A673 (cell line): ENCODE measurements around the gene NLRP1. TPM values are rescaled to one million over a fixed set of nuclear protein-coding genes. Genes with fewer than 3 reads are reported as not detected.

Source experiments
- BruUV-seq: library from RNA; stranded (reverse); fragments of 400-500 nt; replicated peaks from 2 replicates; lab custom pipeline; 2021; lab: Mats Ljungman, UMichigan
- CTCF ChIA-PET: fragments of 300-600 bp; sonication (Branson Sonifier 250); formaldehyde crosslinking; loops from one replicate; lab custom pipeline; 2022; ENCODE audit warnings: antibody characterized with exemption; lab: Charles Lee
- POLR2A ChIA-PET: fragments of 300-600 bp; sonication (Branson Sonifier 250); formaldehyde crosslinking; loops from one replicate; lab custom pipeline; 2022; ENCODE audit warnings: antibody characterized with exemption; ENCODE audit not compliant: low non-redundant PET; lab: Charles Lee
- DNase-seq: peaks from one replicate; pipeline ENCODE4 v3.0.0-alpha.2; 2015; ENCODE audit warnings: low spot score
- H3K27ac ChIP-seq: fragments of 200-600 bp; sonication (generic); 2 replicates; pipeline ENCODE4 v1.5.1; 2016; ENCODE audit warnings: mixed run types, low read depth, mild to moderate bottlenecking, mixed read lengths, antibody characterized with exemption, low read length; ENCODE audit not compliant: poor library complexity, severe bottlenecking
- H3K27me3 ChIP-seq: fragments of 200-600 bp; sonication (generic); replicated peaks from 2 replicates; pipeline ENCODE4 v1.6.1; 2017; ENCODE audit warnings: mixed run types, low read depth, mild to moderate bottlenecking, mixed read lengths, antibody characterized with exemption, low read length; ENCODE audit not compliant: insufficient read depth, poor library complexity
- H3K36me3 ChIP-seq: fragments of 200-600 bp; sonication (generic); 2 replicates; pipeline ENCODE4 v1.6.1; 2016; ENCODE audit warnings: mixed run types, mild to moderate bottlenecking, mixed read lengths, antibody characterized with exemption, low read length; ENCODE audit not compliant: insufficient read depth, poor library complexity, severe bottlenecking
- H3K4me1 ChIP-seq: fragments of 200-600 bp; sonication (generic); 2 replicates; pipeline ENCODE4 v1.6.1; 2017; ENCODE audit warnings: mixed run types, mild to moderate bottlenecking, mixed read lengths, antibody characterized with exemption, low read length; ENCODE audit not compliant: insufficient read depth, poor library complexity, severe bottlenecking
- H3K4me3 ChIP-seq: fragments of 200-600 bp; sonication (generic); 2 replicates; pipeline ENCODE4 v1.5.1; 2016; ENCODE audit warnings: low read depth, mixed run types, mild to moderate bottlenecking, mixed read lengths, low read length; ENCODE audit not compliant: poor library complexity, severe bottlenecking
- H3K9me3 ChIP-seq: fragments of 200-600 bp; sonication (generic); 2 replicates; pipeline ENCODE4 v1.6.1; 2016; ENCODE audit warnings: mixed run types, low read depth, mild to moderate bottlenecking, mixed read lengths, antibody characterized with exemption, low read length; ENCODE audit not compliant: poor library complexity, severe bottlenecking
- CTCF ChIP-seq: fragments of 300-800, 200-600 bp; sonication (generic); conservative IDR thresholded peaks from 2 replicates; pipeline ENCODE4 v1.5.1; 2017; ENCODE audit warnings: low read depth, mild to moderate bottlenecking, antibody characterized with exemption, low read length, moderate library complexity, mixed read lengths
- EZH2 ChIP-seq: fragments of 200-600 bp; sonication (generic); IDR thresholded peaks from 2 replicates; pipeline ENCODE4 v1.6.1; 2017; ENCODE audit warnings: borderline replicate concordance, low read depth, mild to moderate bottlenecking, mixed read lengths, antibody characterized with exemption, low read length; ENCODE audit not compliant: poor library complexity, severe bottlenecking
- intact Hi-C: fragments of 100-400 bp; cut with micrococcal nuclease; formaldehyde crosslinking; loops from one replicate; pipeline ENCODE4 v1.10.0; 2022; ENCODE audit not compliant: unreplicated experiment
- total RNA-seq: library from RNA; stranded (reverse); gene quantifications from 2 replicates; pipeline ENCODE4 v1.2.3, GENCODE V29; 2021

The NLRP1 gene
- total RNA-seq, 1 experiment from 2014 or later, result 5.2 TPM

DNA sequence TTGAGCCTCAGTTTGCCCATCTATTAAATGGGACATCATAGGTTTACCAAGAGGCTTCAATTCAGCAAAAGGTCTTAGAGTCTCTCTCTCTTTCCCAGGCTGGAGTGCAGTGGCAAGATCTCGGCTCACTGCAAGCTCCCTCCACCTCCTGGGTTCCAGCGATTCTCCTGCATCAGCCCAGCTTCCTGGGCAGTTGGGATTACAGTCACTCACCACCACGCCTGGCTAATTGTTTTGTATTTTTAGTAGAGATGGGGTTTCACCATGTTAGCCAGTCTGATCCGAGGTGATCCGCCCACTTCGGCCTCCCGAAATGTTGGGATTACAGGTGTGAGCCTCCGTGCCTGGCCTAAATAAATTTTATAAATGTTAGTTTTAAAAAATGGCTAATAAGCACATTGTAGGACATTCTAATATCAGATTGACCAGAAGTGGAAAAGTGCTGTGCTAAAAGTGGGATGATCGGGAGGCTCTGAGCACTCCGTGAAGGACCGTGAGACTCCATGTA is 1.0 kb upstream of the NLRP1 start:
- intact Hi-C loops, result loop anchor here (5.0 kb wide), 2 partner anchors 692 to 852 kb away; partner anchors contain the start of gene AIPL1
- no peak overlapping the region for H3K27ac ChIP-seq
- H3K9me3 ChIP-seq, result no peaks in the 10 kb centered on the region
- ChIA-PET POLR2A (no interaction called here), CTCF (interaction anchor here (0.6 to 0.7 kb wide), 2 partner anchors 32 to 840 kb away, joined by 3 read pairs; no protein-coding TSS in a partner anchor)
- TF ChIP-seq EZH2 (no peak), CTCF (no peak)
- no TSS peak for BruUV-seq
- no peak overlapping the region for H3K4me3 ChIP-seq
- DNase-seq, result no peak
- H3K27me3 ChIP-seq, result peaks cover 4% of the 10 kb centered on the region
- no peaks in the 10 kb centered on the region for H3K36me3 ChIP-seq
- no peaks in the 10 kb centered on the region for H3K4me1 ChIP-seq

DNA sequence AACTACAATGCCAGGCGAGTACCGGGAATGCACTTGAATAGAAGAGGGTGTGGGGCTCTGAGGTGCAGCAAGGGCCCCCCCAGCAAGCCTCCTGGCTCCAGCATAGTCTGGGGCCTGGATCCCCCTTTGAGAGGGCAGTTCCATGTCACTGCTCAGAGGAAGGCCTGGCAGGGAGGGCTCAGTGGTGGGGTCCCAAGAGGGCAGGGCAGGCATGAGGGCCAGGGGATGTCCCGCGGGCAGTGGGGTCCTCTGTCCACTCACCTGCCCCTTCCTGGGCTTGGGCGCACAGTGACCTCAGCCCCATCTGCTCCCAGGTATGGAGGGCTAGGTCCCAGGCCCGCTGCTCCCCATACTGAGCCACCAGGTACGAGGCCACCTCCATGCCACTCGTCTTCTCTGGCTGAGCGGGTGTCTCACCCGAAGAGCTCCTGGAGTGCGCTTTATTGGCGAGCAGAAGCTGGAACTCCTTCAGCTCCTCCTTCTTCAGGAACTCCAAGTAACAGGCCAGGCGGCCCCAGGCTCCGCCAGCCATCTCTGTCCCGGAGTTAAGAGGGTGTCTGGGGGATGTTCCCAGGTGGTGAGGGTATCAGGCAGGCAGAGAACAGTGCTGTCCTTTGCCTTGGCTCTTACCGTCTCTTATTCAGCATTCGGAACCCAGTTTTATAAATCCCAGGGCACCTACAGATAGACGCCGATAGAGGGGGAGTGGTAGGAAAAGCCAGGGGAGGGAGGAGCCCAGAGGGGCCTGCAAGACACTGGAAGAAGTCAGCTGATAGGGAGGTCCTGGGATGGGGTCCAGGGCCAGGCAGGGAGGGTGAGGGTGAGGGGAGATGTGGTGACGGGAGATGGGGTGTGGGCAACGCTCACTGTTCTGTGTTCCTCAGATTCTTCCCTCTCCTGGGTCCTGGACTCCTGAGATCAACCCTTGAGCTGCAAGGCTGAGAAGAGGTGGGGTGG is 605 bp downstream of the NLRP1 start:
- Histone ChIP-seq H3K4me3 (no peak overlapping the region), H3K9me3 (no peaks in the 10 kb centered on the region), H3K4me1 (no peaks in the 10 kb centered on the region), H3K36me3 (no peaks in the 10 kb centered on the region), H3K27me3 (no peaks in the 10 kb centered on the region), H3K27ac (no peak overlapping the region)
- CTCF ChIA-PET, result no interaction called here
- no TSS peak for BruUV-seq
- POLR2A ChIA-PET, result no interaction called here
- TF ChIP-seq CTCF (no peak), EZH2 (no peak)
- no peak for DNase-seq
- intact Hi-C loops, result no loop called here

- Histone ChIP-seq H3K4me3 (no peak overlapping the region), H3K36me3 (no peaks in the 10 kb centered on the region), H3K9me3 (no peaks in the 10 kb centered on the region), H3K27me3 (no peaks in the 10 kb centered on the region), H3K4me1 (no peaks in the 10 kb centered on the region), H3K27ac (no peak overlapping the region)
- intact Hi-C loops, result no loop called here
- CTCF ChIA-PET, result no interaction called here
- BruUV-seq, result no TSS peak
- DNase-seq, result no peak
- POLR2A ChIA-PET, result no interaction called here
- TF ChIP-seq EZH2, result no peak
- no peak for TF ChIP-seq CTCF
Measured at GRCh38 chr17:5582209-5583185, 1.8 kb downstream of the NLRP1 start.
